IPS-NIHi7 (cell line): ENCODE measurements around the gene MAGI3.

ENCODE experiments used
- DNase-seq: peaks from one replicate; pipeline ENCODE4 v3.0.0; 2012; ENCODE audit warnings: mixed read lengths; ENCODE audit errors: extremely low spot score

MAGI3 gene

DNA sequence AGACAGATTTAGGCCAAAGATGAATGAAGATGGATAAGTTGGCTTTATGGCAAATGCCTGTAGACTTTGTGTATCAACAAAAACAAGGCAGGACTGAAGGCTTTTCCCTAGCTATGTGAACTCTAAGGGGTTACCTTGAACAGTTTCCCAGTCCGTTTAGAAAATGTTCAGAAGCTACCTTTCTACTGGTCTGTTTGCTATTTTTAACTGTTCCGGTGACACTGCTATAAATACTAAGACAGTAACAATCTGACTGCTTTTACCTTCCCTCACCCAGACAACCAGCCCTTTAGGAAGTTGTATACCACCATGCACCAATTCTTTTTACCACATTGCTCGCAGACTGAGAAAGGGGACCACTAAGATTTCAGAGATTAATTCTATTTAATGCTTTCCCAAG, 266.8 kb downstream of the MAGI3 start:
- no peak for DNase-seq

DNA sequence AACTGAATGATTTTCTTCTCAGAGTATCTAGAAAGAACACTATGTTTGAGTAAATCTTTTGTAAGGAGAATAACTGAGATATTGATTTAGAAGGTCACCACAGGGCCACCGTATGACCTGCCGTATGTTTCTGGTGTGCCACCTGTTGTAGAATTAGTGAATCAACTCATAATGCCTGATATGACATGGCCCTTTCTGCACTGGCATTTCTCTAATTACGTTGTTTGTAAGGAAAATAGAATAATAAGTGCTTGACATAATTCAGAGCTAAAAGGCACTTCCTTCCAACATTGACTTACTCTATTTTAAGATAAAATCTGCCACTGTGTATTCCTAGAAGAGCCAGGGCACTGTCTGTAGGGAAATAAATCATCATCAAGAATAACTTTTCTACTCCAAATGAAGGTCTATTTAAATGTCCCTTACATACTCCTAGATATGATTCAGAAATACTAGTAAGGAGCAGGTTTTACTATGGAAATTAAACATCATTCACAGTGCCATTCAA, 267.3 kb downstream of the MAGI3 start:
- DNase-seq = no peak

DNA sequence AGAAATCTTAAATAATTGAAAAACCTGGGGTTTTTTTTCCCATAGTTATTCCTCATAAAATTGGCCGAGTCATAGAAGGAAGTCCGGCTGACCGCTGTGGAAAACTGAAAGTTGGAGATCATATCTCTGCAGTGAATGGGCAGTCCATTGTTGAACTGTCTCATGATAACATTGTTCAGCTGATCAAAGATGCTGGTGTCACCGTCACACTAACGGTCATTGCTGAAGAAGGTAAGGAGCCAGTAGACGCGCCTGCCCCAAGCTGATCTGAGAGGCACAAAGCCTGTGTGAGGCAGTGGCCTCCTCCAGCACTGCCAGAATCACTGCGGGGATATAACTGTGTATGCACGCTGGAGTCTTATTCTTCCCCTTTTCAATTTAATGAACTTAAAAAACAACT, 268.7 kb downstream of the MAGI3 start:
- no peak for DNase-seq

DNA sequence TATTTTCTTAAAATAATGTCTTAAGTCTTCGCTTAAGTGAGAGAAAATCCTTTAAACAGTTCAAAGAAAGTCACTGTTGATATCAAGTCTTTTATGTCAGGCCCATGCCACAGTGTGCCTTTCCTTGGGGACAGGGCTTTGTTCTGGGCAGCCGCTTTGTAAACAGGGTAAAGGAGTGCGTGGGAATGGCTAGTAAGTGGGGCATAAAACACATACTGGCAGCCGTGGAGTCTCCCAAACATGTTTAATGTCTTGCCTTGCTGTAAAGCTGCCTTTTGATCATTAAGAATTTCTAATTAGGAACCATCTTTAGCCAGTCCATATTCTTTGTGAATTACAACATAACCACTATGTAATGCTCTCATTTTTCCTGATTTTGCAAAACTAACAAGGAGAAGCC, 269.2 kb downstream of the MAGI3 start:
- no peak for DNase-seq

DNA sequence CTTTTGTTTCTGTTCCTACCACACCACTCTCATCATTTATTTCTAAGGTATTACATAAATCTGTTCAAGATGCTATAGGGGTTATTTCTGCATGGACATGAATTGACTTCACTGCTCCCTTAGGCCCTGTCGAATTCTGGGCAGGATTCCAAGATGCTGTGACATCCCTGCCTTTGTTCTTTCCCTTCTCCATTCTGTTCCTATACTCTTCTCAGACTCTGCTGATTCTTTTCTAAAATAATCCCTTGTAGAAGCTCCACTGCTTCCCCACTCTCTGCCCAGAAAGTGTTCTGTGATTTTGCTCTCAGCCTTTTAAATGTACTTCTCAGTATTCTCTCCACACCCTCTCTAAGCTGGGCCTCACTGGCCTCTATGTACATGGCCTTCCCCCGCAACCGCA, 269.8 kb downstream of the MAGI3 start:
- DNase-seq = no peak

- no peak for DNase-seq
Observed at GRCh38 chr1:113662101-113662500, 271.8 kb downstream of the MAGI3 start.

DNA sequence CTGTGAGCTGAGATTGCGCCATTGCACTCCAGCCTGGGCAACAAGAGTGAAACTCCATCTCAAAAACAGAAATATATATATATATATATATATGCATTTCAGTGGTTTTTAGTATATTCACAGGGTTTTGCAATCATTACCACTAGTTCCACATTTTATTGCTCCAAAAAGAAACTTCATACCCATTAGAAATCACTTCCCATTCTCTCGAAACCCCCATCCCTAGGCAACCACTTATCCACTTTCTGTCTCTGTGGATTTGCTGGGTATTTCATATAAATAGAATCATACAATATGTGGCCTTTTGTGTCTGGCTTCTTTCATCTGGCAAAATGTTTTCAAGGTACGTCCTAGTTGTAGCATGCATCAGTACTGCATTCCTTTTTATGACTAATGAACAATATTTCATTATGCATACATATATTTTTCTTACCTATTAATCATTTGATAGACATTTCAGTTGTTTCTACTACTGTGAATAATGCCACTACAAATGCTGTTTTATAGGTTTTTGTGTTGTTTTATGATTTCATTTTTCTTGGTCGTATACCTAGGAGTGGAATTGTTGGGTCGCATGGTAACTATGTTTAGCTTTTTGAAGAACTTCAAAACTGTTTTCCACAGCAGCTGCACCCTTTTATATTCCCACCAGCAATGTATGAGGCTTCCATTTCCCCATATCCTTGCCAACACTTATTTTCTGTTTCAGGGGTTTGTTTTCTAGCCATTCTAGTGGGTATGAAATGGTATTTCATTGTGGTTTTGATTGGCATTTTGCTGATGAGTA, 273.0 kb downstream of the MAGI3 start:
- DNase-seq = no peak

DNA sequence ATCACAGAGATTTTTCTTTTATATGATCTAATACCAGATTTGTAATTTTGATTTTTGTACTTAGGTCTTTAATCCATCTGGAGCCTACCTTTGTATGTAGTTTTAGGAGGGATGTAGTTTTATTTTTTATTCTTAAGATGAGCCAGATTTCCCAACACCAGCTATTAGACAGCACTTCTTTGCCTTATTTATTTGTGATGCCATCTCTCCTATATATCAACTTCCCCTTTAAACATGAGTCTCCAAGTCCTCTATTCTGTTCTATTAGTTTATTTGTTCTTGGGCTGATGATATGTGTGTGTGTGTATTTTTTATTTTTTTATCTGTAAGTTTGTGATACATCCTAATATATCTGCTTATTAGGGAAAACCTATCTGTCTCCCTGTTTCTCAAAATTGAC, 274.8 kb downstream of the MAGI3 start:
- DNase-seq = no peak

DNA sequence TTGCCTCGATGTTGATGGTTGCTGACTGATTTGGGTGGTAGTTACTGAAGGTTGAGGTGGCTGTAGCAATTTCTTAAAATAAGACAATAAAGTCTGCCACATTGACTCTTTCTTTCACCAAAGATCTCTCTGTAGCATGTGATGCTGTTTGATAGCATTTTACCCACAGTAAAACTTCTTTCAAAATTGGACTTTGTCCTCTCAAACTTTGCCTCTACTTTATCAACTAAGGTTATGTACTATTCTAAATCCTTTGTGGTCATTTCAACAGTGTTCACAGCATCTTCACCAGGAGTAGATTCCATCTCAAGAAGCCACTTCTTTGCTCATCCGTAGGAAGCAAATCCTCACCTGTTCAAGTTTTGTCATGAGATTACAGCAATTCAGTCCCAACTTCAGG, 275.8 kb downstream of the MAGI3 start:
- no peak for DNase-seq

DNA sequence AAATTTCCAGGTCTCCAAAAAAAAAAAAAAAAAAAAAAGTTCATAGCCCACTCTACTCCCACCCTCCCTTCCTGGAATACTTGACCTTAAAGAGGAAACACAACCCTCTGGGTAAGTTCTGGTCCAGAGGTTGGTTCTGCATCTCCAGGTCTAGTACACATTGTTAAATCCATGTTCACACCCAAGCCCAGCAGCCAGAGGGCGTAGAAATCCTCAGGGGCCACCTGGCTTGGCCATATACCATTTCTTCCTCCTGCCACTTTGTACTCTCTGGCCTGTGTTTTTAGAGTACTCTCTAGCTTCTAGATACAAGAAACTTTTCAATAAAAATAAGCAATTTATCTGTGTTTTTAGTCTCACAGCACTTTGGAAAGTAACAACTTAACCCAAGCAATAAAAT, 279.7 kb downstream of the MAGI3 start:
- no peak for DNase-seq

DNA sequence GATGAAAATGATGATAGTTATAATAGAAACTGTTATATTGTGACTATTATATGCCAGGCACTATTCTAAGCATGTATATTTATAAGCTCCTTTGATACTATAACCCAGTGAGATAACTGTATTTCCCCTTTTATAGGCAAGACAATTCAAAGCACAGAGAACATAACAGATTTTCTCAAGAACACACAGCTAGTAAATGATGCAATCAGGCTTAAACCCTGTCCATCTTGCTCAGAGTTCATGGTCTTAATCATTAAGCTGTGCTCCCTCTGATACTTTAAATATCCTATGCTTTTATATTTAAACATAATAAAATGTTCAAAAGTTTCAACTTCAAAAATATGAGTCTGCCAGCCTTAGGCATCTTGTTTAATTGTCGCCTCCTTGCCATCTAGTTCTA, 280.3 kb downstream of the MAGI3 start:
- DNase-seq = no peak

DNA sequence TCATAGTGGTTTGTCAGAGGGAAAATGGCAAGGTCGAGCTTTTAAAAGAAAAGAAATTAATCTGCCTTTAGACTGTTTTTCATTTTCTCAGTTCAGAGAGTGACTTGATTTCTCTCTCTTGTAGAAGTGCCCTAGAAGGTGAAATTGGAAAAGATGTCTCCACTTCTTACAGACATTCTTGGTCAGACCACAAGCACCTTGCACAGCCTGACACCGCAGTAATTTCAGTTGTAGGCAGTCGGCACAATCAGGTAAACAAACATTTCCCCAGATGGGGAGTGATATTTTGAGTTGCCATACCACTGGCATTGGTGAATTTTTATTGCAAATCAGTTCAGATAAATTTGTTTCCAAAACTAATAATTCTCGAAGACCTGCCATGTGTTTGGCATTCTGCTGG, 282.2 kb downstream of the MAGI3 start:
- no peak for DNase-seq

- no peak for DNase-seq
Observed at GRCh38 chr1:113674591-113674990, 284.3 kb downstream of the MAGI3 start.

DNA sequence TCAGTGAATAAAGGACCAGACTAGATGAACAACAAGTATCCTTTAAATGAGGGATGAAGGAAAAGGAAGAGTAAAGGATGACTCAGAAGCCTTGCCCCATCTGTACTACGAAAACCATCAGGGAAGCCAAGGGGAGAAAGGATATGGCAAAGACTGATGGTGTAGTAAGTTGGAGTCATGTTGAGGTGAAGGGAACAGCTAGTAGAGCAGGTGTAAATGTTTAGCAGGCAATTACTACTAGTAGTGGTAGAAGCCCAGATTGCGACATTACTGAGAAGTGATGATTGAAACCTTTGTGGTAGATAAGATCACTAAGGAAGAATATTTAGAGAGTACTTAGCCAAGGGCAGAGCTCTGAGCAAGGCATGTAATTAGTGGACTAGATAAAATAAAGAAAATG, 285.0 kb downstream of the MAGI3 start:
- DNase-seq = no peak

DNA sequence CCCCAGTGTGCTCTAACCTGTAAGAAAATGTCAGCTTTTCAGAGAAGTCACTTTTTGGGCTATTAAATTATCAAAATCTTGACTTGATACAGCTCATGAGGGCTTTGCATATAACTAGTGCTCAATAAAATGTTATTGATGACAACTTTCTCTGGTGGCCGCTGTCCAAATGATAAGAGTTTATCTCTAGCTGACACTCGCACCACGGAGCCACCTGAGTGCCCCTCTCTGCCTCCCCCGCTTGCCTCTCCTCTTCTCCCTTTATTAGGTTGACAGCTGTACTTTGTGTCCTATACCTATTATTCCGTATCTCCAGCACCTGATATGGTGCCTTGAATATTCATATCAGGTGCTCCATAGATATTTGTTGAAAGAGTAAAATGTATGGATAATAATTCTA, 286.2 kb downstream of the MAGI3 start:
- no peak for DNase-seq

- DNase-seq = peak; percentile 52
Observed at GRCh38 chr1:113677250-113678158, 287.2 kb downstream of the MAGI3 start.

DNA sequence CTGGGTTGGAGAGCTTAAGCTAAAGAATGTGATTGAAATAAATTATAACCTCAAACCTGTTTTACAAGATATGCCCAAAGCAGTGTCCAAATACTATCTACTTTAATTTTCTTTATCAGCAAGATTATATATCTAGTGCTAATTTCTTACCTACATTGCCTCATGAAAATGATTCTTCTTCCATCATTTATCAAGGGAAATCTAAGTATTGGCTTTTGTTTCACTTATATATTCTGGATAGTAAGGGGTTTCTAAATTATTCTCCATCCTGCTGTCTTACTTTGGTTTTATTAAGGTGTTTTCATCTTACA, 287.8 kb downstream of the MAGI3 start:
- no peak for DNase-seq

- no peak for DNase-seq
Observed at GRCh38 chr1:113681596-113682337, 291.5 kb downstream of the MAGI3 start.

DNA sequence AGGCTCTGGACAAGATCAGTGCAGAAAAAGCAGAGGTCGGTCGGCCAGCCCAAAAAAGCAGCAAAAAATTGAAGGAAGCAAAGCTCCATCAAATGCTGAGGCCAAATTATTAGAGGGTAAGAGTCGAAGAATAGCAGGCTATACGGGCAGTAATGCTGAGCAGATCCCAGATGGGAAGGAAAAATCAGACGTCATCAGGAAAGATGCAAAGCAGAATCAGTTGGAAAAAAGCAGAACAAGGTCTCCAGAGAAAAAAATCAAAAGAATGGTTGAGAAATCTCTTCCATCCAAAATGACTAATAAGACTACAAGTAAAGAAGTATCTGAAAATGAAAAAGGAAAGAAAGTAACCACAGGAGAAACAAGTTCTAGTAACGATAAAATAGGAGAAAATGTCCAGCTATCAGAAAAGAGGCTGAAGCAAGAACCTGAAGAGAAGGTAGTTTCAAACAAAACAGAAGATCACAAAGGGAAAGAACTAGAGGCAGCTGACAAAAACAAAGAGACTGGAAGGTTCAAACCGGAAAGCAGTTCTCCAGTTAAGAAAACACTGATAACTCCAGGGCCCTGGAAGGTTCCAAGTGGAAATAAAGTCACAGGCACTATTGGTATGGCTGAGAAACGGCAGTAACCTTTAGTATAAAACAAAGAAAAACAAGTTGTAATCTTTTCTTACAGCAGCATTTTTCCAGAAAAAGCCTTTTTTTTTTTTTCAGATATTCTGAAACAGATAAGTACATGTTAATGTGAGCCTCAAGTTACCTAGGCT, 293.3 kb downstream of the MAGI3 start:
- no peak for DNase-seq

GRCh38 chr1:113684153-113684541, 293.8 kb downstream of the MAGI3 start:
- DNase-seq = peak; percentile 24

- DNase-seq = no peak
Observed at GRCh38 chr1:113686891-113687618, 296.7 kb downstream of the MAGI3 start.
